GM06990 (cell line): Measurements from ENCODE around the gene PRMT7.

Experiments used
- DNase-seq: peaks from one replicate; pipeline ENCODE4 v3.0.0-alpha.2; 2011; ENCODE audit not compliant: insufficient read length; ENCODE audit errors: extremely low read depth
- H3K27me3 ChIP-seq: replicated peaks from 2 replicates; pipeline ENCODE4 v1.6.0; 2011; ENCODE audit warnings: low read length; ENCODE audit not compliant: control insufficient read depth, insufficient read depth
- H3K36me3 ChIP-seq: 2 replicates; pipeline ENCODE4 v1.5.1; 2011; ENCODE audit warnings: low read length; ENCODE audit not compliant: control insufficient read depth, insufficient read depth
- H3K4me3 ChIP-seq: replicated peaks from 2 replicates; pipeline ENCODE4 v1.5.1; 2011; ENCODE audit warnings: low read depth, mild to moderate bottlenecking, control low read depth, low read length
- TF ChIP-seq, protein P1 (sequence below): IDR thresholded peaks from 2 replicates; pipeline ENCODE4 v1.5.1; 2011; ENCODE audit warnings: low read length, control low read depth, mild to moderate bottlenecking, inconsistent platforms; ENCODE audit not compliant: insufficient read depth, poor library complexity, severe bottlenecking

PRMT7 gene

DNA sequence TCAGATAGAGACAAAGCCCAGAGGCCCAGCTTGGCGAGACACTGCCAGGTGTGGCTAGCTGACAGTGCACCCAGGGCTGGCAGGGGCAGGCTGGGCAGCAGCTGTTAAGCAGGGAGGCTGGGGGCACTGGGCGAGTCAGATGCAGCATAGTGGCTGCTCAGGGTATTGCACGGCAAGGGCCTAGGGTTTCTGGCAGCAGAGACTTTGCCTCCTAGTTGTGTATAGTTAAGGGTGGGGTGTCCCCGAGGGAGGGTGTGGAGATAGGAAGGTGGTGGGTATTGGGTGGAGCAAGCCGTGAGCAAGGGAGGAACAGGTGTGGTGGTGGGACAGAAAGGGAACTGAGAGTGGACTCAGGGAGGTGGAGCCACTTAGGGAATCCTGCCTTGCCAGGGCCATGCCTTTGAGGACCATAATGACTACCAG, 71.5 kb downstream of the PRMT7 start:
- no peak overlapping the region for H3K4me3 ChIP-seq
- H3K36me3 ChIP-seq, result no peaks in the 10 kb centered on the region
- DNase-seq, result no peak
- TF ChIP-seq, protein P1, sequence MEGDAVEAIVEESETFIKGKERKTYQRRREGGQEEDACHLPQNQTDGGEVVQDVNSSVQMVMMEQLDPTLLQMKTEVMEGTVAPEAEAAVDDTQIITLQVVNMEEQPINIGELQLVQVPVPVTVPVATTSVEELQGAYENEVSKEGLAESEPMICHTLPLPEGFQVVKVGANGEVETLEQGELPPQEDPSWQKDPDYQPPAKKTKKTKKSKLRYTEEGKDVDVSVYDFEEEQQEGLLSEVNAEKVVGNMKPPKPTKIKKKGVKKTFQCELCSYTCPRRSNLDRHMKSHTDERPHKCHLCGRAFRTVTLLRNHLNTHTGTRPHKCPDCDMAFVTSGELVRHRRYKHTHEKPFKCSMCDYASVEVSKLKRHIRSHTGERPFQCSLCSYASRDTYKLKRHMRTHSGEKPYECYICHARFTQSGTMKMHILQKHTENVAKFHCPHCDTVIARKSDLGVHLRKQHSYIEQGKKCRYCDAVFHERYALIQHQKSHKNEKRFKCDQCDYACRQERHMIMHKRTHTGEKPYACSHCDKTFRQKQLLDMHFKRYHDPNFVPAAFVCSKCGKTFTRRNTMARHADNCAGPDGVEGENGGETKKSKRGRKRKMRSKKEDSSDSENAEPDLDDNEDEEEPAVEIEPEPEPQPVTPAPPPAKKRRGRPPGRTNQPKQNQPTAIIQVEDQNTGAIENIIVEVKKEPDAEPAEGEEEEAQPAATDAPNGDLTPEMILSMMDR, result peak; percentile 49
- H3K27me3 ChIP-seq, result no peaks in the 10 kb centered on the region

DNA sequence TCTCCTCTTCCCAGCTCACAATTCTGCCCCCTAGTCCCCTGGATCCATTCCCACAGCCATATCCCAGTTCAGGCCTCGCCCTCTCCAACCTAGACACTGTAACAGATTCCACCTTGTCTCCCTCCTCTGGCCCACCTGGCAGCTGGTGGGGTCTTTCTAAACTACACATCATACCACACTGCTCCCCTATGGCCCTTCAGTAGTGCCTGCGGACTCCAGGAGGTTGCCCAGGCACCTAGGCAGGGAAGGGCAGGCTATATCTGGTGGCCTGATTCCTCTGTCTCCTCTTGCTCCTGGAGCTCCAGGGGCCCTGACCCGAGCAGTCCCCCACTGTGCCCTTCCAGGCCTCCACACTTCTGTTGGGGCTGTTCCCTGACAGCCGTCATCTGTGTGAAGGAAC, 73.0 kb downstream of the PRMT7 start:
- no peak for DNase-seq
- TF ChIP-seq, protein P1, result no peak

DNA sequence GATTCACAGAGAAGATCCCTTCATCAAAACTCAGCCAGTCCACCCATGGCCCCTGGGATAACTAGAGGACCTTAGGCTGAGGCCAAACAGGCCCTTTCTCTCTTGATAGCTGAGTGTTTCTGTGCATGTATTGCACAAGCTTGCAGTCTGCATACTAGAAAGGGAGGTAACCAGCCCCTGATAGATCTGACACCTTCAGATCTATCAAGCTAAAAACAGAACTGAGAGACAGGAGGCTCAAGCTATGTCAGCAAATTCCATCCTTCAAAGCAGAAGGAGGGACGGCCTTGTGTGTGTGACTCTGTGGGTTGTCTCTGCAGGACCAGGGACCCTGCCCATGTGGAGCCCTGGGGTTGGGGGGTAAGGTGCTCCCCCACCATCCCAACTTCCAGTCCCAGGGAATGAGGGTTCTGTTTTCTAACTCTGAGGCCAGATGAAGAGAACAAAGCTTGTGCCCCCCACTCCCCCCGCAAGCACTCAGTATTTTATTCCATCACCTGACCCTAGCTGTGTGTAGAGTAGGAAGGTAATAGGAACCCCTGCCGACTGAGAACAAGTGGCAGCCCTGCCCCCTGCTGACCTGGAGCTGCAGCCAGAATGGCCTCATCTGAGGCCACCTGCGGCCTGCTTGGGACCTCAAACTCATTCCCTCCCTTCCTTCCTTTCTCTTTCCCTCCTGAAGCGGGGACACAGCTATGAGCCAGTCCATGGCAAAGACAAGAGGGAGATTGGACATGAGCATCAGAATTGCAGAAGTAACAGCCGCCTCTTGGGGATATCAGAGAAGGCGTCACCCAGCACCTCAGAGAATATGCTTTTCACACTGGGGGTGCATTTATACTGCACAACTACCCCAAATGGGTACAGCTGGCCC, 73.7 kb downstream of the PRMT7 start:
- TF ChIP-seq, protein P1, result no peak
- Histone ChIP-seq H3K4me3 (no peak overlapping the region), H3K36me3 (no peaks in the 10 kb centered on the region), H3K27me3 (no peaks in the 10 kb centered on the region)
- DNase-seq, result no peak

More for the DNA sequence above, 73.0 kb downstream of the PRMT7 start:
- Histone ChIP-seq H3K36me3 (no peaks in the 10 kb centered on the region), H3K4me3 (no peak overlapping the region), H3K27me3 (no peaks in the 10 kb centered on the region)

DNA sequence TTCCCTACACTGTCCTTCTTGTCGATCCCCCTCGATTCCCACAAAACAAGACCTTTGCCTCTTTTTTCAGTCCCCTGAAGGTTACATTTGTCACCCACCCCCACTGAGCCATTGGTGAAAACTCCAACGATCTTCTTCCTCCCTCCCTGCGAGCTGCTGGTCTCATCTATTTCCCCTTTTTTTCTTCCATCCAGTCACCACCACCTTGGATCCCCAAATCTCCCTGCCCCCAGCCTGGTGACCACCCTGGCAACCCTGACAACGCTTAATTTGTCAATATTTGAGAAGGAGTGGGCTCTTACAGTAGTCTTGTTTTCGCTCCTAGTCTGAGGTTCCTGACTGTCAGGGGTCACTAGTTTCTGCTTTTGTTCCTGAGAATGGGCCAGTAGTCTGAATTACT, 74.6 kb downstream of the PRMT7 start:
- TF ChIP-seq, protein P1, result no peak
- no peak for DNase-seq
- Histone ChIP-seq H3K27me3 (no peaks in the 10 kb centered on the region), H3K36me3 (no peaks in the 10 kb centered on the region), H3K4me3 (no peak overlapping the region)

DNA sequence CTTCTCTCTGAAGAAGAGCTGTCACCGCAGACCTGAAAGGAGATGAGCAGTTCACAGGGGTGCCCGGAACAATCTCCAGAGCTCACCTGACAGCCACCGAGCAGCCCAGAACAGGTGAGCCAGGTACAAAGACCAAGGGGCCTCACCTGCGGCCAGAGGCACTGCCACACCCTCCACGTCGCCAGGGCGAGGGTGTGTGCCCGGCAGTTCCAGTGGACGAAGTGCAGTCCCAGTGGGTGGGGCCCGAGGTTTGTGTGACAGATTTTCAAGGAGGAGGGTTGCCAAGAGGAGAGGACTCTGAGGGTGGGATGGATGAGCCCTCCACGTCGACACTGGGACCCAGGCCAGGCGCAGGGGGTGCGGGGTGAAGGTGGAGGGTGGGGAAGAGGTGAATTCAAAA, 75.8 kb downstream of the PRMT7 start:
- H3K27me3 ChIP-seq, result no peaks in the 10 kb centered on the region
- TF ChIP-seq, protein P1, result no peak
- DNase-seq, result no peak
- no peaks in the 10 kb centered on the region for H3K36me3 ChIP-seq
- no peak overlapping the region for H3K4me3 ChIP-seq
